Stimulated activated CD8-positive, alpha-beta memory T cell treated with anti-CD3 and anti-CD28 coated beads, Interleukin-2, amount 100 ng/mL, for 1 hour (primary cell): ENCODE results near the gene PDIA6.

Source experiments
- DNase-seq, 2 donors: peaks; one replicate each; pipeline ENCODE4 v3.0.0-alpha.2; 2020; ENCODE audit warnings: low read depth in 2 of 2

The PDIA6 gene

GRCh38 chr2:10764096-10764785, 48.3 kb downstream of the PDIA6 start:
- no peak for DNase-seq

GRCh38 chr2:10763461-10763800, 49.2 kb downstream of the PDIA6 start:
- no peak for DNase-seq

GRCh38 chr2:10762651-10763460, 49.7 kb downstream of the PDIA6 start:
- no peak for DNase-seq

GRCh38 chr2:10761591-10761990, 51.0 kb downstream of the PDIA6 start:
- no peak for DNase-seq

- DNase-seq = no peak
These were observed 51.6 kb downstream of the PDIA6 start for GRCh38 chr2:10760794-10761504.

- no peak for DNase-seq
These were observed 53.4 kb downstream of the PDIA6 start for GRCh38 chr2:10759151-10759714.

GRCh38 chr2:10757814-10758286, 54.7 kb downstream of the PDIA6 start:
- no peak for DNase-seq

GRCh38 chr2:10755621-10756020, 57.0 kb downstream of the PDIA6 start:
- DNase-seq = no peak

GRCh38 chr2:10753876-10754275, 58.7 kb downstream of the PDIA6 start:
- no peak for DNase-seq

GRCh38 chr2:10753156-10753555, 59.4 kb downstream of the PDIA6 start:
- no peak for DNase-seq

GRCh38 chr2:10752236-10752635, 60.3 kb downstream of the PDIA6 start:
- no peak for DNase-seq

- DNase-seq = no peak
These were observed 62.0 kb downstream of the PDIA6 start for GRCh38 chr2:10750610-10751009.

GRCh38 chr2:10742666-10743065, 69.9 kb downstream of the PDIA6 start:
- DNase-seq = no peak

GRCh38 chr2:10741139-10741538, 71.4 kb downstream of the PDIA6 start:
- DNase-seq = no peak

GRCh38 chr2:10740226-10740625, 72.4 kb downstream of the PDIA6 start:
- no peak for DNase-seq

GRCh38 chr2:10738192-10738591, 74.4 kb downstream of the PDIA6 start:
- DNase-seq = no peak

GRCh38 chr2:10733980-10734379, 78.6 kb downstream of the PDIA6 start:
- no peak for DNase-seq

- no peak for DNase-seq
These were observed 79.0 kb downstream of the PDIA6 start for GRCh38 chr2:10733566-10733925.
